Measurements from ENCODE around the gene CYTH1. TPM values are rescaled to one million over a fixed set of nuclear protein-coding genes. Genes with fewer than 3 reads are reported as not detected.

CYTH1 gene
- polyA plus RNA-seq, 1 of the 3 experiments (the other 2 are of a cell fraction): 23.8 TPM

GRCh38 chr17:78795861-78796516 is 13.9 kb upstream of the CYTH1 start (continued):
- TF ChIP-seq TEAD4 (IDR thresholded peaks at IDR 0.05; ENCODE audit: borderline replicate concordance, insufficient read depth) (no peak), RXRA (IDR thresholded peaks at IDR 0.05; ENCODE audit: borderline replicate concordance, low read depth) (no peak), MEF2A (IDR thresholded peaks at IDR 0.05; ENCODE audit: borderline replicate concordance, low read depth) (no peak), FOXM1 (IDR thresholded peaks at IDR 0.05; ENCODE audit: low read depth) (no peak)

GRCh38 chr17:78794864-78795640 is 13.0 kb upstream of the CYTH1 start:
- Histone ChIP-seq H3K4me1 (ENCODE audit: control insufficient read depth in 1 of 2, insufficient read depth in 2 of 2, low read depth in 1 of 2, low read length in 1 of 2) (peaks cover 10 to 11% of the 10 kb centered on the region in 2 experiments; a peak in 2 of 4 replicates), H3K9me2 (no peaks in the 10 kb centered on the region), H4K20me1 (ENCODE audit: insufficient read depth) (peaks cover 6% of the 10 kb centered on the region; the same call in 1 of the 2 replicates), H3K4me2 (no peak overlapping the region), H3F3A (replicated peaks; ENCODE audit: insufficient read depth) (peaks cover 21% of the 10 kb centered on the region), H3K27me3 (ENCODE audit: insufficient read depth) (no peaks in the 10 kb centered on the region), H3K27ac (ENCODE audit: low read depth in 2 of 2, low read length in 1 of 2) (no peak overlapping the region), H3K79me2 (ENCODE audit: insufficient read depth) (peaks cover 6% of the 10 kb centered on the region; the same call in 1 of the 2 replicates), H3K4me3 (ENCODE audit: low read depth in 2 of 2, low read length in 1 of 2) (no peak overlapping the region), H3K36me3 (replicated peaks in 1 of 2; ENCODE audit: control insufficient read depth in 1 of 2, insufficient read depth in 2 of 2, low read length in 1 of 2) (peaks cover 48 to 58% of the 10 kb centered on the region in 2 experiments), H3K9ac (no peak overlapping the region), H3K9me3 (no peaks in the 10 kb centered on the region), H2AFZ (ENCODE audit: low read depth) (no peak overlapping the region)
- 95% methylated on average over 22 of the region's 22 CpGs for WGBS (ENCODE audit: low lambda C conversion rate)
- TF ChIP-seq FOXM1 (IDR thresholded peaks at IDR 0.05; ENCODE audit: low read depth): no peak
- no peak for TF ChIP-seq GATA2 (CRISPR knock-in tag; IDR thresholded peaks at IDR 0.05)
- no peak for TF ChIP-seq PBX3 (IDR thresholded peaks at IDR 0.05)
- no peak for TF ChIP-seq MXI1 (IDR thresholded peaks at IDR 0.05; ENCODE audit: low read depth, low read length)
- no peak for TF ChIP-seq FOSL2 (IDR thresholded peaks at IDR 0.05; ENCODE audit: borderline replicate concordance, low read depth)
- TF ChIP-seq ELF1 (IDR thresholded peaks at IDR 0.05): no peak
- no peak for TF ChIP-seq FOXJ3 (CRISPR knock-in tag; IDR thresholded peaks at IDR 0.05)
- no peak for TF ChIP-seq JUND (IDR thresholded peaks at IDR 0.05)
- no peak for TF ChIP-seq SIN3A (IDR thresholded peaks at IDR 0.05; ENCODE audit: borderline replicate concordance, low read depth, low read length)
- no peak for TF ChIP-seq TAF1 (IDR thresholded peaks at IDR 0.05; ENCODE audit: borderline replicate concordance, low read depth, low read length)
- no peak for TF ChIP-seq RXRA (IDR thresholded peaks at IDR 0.05; ENCODE audit: borderline replicate concordance, low read depth)
- TF ChIP-seq RFX5 (IDR thresholded peaks at IDR 0.05; ENCODE audit: low read length): no peak
- no peak for TF ChIP-seq EP300 (IDR thresholded peaks at IDR 0.05; ENCODE audit: borderline replicate concordance in 1 of 2, low read depth in 1 of 2, low read length in 1 of 2)
- TF ChIP-seq CTCF (IDR thresholded peaks at IDR 0.05): no peak
- no peak for TF ChIP-seq RCOR1 (IDR thresholded peaks at IDR 0.05; ENCODE audit: low read length)
- CTCF ChIA-PET: interaction anchor here (1.1 to 1.4 kb wide), 2 partner anchors 13 to 86 kb away, joined by 3 to 6 read pairs; partner anchors contain the start of gene CYTH1
- no peak for DNase-seq
- POLR2A ChIA-PET: no interaction called here
